ENCODE data around the gene BTF3. TPM values are rescaled to one million over a fixed set of nuclear protein-coding genes. Genes with fewer than 3 reads are reported as not detected.

The BTF3 gene
- total and polyA plus RNA-seq, 9 of the 15 experiments (the other 6 are each of a cell fraction or from before 2014, with no cell fraction given) = 534 to 1,637 (median 848) TPM

- TF ChIP-seq LEF1 (IDR thresholded peaks at IDR 0.05) (peak; percentile 53; the same call in 1 of the 2 replicates), YY1 (IDR thresholded peaks at IDR 0.05; ENCODE audit: borderline replicate concordance in 1 of 3, control insufficient read depth in 1 of 3, extremely low read depth in 1 of 3, insufficient read depth in 3 of 3, insufficient read length in 1 of 3, insufficient replicate concordance in 2 of 3, low read depth in 1 of 3, low read length in 2 of 3) (no peak), ARID3B (CRISPR knock-in tag; IDR thresholded peaks at IDR 0.05; ENCODE audit: borderline replicate concordance) (no peak), ATF3 (IDR thresholded peaks at IDR 0.05) (peak; percentile 78), ATF3 (CRISPR knock-in tag; conservative IDR thresholded peaks at IDR 0.05) (no peak), CGGBP1 (CRISPR knock-in tag; IDR thresholded peaks at IDR 0.05) (no peak), ZNF165 (CRISPR knock-in tag; IDR thresholded peaks at IDR 0.05; ENCODE audit: borderline replicate concordance) (no peak), ATF2 (CRISPR knock-in tag; IDR thresholded peaks at IDR 0.05) (no peak), CBFA2T3 (IDR thresholded peaks at IDR 0.05) (peak; percentile 94), BRCA1 (IDR thresholded peaks at IDR 0.05) (no peak), BRCA1 (CRISPR knock-in tag; IDR thresholded peaks at IDR 0.05) (no peak), OTX1 (CRISPR knock-in tag; IDR thresholded peaks at IDR 0.05) (no peak), NR3C1 (CRISPR knock-in tag; IDR thresholded peaks at IDR 0.05) (no peak), ILK (tag; IDR thresholded peaks at IDR 0.05; ENCODE audit: borderline replicate concordance, low read depth) (no peak), ZBTB34 (CRISPR knock-in tag; IDR thresholded peaks at IDR 0.05) (no peak), ZFPM2 (CRISPR knock-in tag; IDR thresholded peaks at IDR 0.05) (no peak), FUS (optimal IDR thresholded peaks at IDR 0.05; ENCODE audit: low read depth, low read length) (no peak), TSC22D4 (tag; IDR thresholded peaks at IDR 0.05) (no peak), ZNF232 (CRISPR knock-in tag; IDR thresholded peaks at IDR 0.05) (no peak), NR2C1 (IDR thresholded peaks at IDR 0.05) (no peak), NR2C1 (tag; IDR thresholded peaks at IDR 0.05) (no peak), ZNF436 (CRISPR knock-in tag; IDR thresholded peaks at IDR 0.05) (no peak), ZNF778 (CRISPR knock-in tag; IDR thresholded peaks at IDR 0.05) (no peak), KLF16 (IDR thresholded peaks at IDR 0.05) (peak; percentile 55; the same call in 1 of the 2 replicates), HDAC6 (IDR thresholded peaks at IDR 0.05; ENCODE audit: low read depth, low read length) (no peak), GATA2 (CRISPR knock-in tag; IDR thresholded peaks at IDR 0.05) (peak; percentile 80)
Observed at GRCh38 chr5:73488806-73489205, 9.4 kb upstream of the BTF3 start (continued).
